Hematopoietic multipotent progenitor cell treated with erythropoietin and hydrocortisone succinate and interleukin-3 and kit ligand, for 15 days (in vitro differentiated cells): ENCODE results near the gene SSBP3.
A peak's percentile ranks its signal among the peaks of the same experiment; 100 is the strongest.
"Not testable (repeated sequence)": the region's sequence is repeated elsewhere in the genome, so short reads cannot be mapped to it uniquely, and the experiment has no call there.

Source experiments
- DNase-seq: peaks from one replicate; pipeline ENCODE4 v3.0.0-alpha.2; 2015; ENCODE audit warnings: low spot score

Gene SSBP3

DNA sequence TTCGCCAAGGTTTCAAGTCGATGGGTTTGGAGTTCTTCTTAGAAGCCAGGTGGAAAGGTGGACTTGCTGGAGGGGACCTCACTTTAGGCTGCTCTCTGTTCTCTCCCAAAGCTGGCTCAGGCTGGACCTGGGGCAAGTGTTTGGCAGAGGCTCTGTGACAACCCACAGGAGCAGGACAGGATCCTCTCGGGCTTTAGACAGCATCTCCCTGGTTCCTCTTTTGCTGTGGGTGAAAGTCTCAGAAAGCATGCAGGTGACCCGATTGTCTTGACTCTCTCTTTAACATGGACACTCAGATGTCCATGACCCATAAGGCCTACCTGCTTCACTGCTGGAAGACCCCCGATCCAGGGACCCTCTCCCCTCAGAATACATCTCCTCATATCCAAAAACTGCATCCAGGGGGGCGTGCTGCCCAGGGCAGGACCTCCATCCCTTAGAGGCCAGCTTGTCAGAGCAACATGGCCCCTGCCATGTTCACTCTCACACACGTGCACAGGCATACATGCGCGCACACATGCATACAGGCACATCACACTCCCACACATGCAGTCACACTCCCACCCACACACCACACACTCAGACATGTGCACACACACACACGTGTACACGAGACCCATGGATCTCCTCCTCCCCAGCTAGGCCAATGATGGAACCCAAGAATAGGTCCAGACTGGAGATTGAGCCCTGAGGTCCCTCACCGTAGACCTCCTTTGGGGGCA, 184.9 kb downstream of the SSBP3 start:
- no peak for DNase-seq

DNA sequence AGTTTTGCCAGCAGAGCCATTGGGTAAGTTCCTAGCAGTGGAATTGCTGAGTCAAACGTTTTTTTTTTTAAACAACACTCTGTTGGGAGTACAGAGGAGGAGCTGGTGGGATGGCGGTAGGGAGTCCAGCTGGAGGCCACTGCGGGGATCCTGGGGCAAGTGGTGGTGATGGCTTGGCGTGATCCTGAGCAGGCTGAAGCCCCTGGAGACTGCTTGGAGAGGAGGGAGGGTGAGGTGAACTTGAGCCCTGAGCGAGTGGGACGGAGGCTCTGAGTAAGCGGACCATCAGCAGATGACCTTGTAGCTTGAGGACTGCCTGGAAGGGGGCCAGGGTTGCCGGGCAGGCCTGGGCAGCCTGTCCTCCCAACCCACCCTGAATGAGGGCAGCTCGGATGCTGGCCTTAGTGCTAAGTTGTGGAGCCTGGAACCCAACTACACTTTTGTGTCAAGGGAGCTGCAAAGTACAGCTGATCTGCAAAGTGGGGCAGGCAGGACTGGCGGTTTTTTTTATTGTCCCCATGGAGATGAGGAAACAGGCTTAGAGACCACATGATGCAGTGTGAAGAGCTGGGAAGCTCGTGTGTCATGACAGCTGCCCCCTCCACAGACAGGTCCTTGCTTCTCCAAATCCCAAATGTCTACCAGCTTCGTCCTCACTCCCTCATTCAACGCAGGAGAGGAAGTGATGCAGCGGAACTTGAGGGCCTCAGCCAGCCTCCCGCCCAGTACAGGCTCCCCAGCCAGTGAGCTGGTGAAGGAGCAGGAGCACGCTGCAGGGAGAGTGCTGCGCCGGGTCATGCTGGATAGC, 186.0 kb downstream of the SSBP3 start:
- DNase-seq = no peak

GRCh38 chr1:54219688-54220003, 186.5 kb downstream of the SSBP3 start:
- no peak for DNase-seq

GRCh38 chr1:54218883-54219687, 187.1 kb downstream of the SSBP3 start:
- no peak for DNase-seq

- peak; percentile 83 for DNase-seq
Measured at GRCh38 chr1:54215523-54215922, 190.7 kb downstream of the SSBP3 start.

DNA sequence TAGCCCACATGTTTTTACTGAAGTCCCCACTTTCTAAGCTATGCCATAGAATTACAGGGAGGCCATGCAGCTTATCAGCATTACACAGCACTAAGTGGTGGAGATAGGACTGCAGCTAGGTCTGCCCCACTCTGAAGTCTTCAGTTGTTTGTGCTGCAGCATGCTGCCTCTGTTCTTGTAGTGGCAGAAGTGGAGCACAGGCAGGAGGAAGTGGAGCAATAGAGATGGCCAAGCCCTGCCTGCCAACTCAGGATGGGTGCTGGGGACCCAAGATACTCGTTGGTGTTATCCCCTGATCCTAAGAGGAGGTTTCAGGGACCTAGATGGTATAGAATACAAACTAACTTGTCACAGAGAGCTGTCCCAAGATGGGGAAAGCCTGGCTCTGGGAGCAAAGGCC, 193.3 kb downstream of the SSBP3 start:
- DNase-seq = peak; percentile 89

- not testable (repeated sequence) for DNase-seq
Measured at GRCh38 chr1:54207896-54208295, 198.3 kb downstream of the SSBP3 start.

- DNase-seq = no peak
Measured at GRCh38 chr1:54207287-54207686, 198.9 kb downstream of the SSBP3 start.

GRCh38 chr1:54204199-54204598, 202.0 kb downstream of the SSBP3 start:
- DNase-seq = no peak

DNA sequence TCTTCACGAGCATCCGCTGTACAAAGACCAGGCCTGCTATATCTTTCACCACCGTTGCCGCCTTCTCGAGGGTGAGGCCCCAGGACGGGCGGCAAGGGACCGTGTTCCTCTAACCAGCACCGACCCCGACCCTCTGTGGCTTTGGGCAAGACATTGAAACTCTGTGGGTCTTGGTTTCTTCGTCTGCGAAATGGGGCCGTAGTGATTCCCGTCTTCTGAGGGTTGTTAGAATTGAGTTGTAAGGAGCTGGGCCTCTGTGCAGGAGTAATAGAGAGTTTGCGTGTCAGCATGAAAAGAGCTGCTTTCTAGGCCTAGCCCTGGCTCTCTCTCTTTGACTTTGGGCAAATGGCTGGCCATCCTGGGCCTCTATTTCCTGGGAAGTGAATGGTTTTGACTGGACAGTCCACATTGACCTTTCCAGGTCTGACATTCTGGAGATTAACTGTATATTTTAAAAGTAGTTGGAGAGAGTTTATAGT, 205.6 kb downstream of the SSBP3 start:
- no peak for DNase-seq

DNA sequence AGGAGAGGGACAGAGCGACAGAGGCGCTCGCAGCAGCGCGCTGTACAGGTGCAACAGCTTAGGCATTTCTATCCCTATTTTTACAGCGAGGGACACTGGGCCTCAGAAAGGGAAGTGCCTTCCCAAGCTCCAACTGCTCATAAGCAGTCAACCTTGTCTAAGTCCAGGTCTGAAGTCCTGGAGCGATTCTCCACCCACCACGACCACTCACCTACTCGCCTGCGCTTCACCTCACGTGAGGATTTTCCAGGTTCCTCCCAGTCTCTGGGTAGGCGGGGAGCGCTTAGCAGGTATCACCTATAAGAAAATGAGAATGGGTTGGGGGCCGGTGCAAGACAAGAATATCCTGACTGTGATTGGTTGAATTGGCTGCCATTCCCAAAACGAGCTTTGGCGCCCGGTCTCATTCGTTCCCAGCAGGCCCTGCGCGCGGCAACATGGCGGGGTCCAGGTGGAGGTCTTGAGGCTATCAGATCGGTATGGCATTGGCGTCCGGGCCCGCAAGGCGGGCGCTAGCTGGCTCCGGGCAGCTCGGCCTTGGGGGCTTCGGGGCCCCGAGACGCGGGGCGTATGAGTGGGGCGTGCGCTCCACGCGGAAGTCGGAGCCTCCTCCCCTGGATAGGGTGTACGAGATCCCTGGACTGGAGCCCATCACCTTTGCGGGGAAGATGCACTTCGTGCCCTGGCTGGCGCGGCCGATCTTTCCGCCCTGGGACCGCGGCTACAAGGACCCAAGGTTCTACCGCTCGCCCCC, 206.3 kb downstream of the SSBP3 start, which contains the start of the genes CYB5RL and MRPL37:
CYB5RL (minus strand) TSS at position 266 of the 754 bp plus-strand sequence. CDS start 4,414 bp downstream, outside the sequence.
MRPL37 (plus strand) TSS at position 403 of the 754 bp plus-strand sequence; CDS start at position 480, 77 bp downstream.
- DNase-seq = peak; percentile 93

- no peak for DNase-seq
Measured at GRCh38 chr1:54199151-54199764, 206.9 kb downstream of the SSBP3 start.

DNA sequence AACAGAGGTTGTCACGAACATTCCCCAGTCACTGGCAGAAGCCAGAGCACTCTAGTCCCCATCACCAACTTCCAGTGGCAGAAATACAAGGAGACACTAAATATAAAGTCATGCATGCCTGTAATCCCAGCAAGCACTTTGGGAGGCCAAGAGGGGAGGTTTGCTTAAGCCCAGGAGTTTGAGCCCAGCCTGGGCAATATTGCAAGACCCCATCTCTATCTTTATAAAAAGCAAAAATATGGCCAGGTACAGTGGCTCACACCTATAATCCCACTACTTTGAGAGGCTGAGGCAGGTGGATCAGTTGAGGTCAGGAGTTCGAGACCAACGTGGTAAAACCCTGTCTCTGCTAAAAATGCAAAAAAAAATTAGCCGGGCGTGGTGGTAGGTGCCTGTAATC, 212.7 kb downstream of the SSBP3 start:
- no peak for DNase-seq

DNA sequence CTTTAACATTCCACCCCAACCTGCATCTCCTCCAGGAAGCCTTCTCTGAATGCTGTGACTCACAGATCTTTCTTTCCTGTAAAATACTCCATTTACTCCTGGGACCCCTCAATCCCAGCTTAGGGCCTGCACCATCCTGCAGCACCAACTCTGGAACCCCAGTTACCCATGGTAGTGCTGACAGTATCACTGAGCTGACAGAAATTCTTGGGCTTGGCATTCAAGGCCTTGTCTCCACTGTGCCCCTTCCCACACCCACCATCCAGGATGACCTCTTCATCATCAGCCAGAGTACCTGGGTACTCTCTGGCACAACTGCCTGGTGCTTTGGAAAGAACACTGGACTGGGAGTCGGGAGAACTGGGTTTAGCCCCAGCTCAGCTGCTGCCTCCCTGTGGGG, 214.7 kb downstream of the SSBP3 start:
- no peak for DNase-seq

DNA sequence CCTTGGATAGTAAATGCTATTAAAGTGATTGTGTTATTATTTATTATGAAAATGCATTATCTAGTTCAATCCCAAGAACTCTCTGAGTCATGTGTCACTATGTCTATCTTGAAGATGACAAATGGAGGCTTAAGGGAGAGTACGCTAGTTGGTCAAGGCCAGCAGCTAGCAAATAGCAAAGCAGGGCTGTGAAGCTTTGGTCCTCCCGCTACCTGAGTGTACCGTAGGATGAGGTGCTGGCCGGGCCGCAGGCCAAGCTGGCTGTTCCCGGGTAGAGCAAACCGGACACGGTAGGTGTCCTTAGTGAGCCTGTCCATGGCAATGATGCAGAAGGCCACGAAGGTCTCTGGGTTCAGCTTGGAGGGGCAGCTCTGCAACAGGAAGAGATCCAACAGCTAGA, 215.7 kb downstream of the SSBP3 start:
- no peak for DNase-seq

- DNase-seq = no peak
Measured at GRCh38 chr1:54188291-54188690, 217.9 kb downstream of the SSBP3 start.

DNA sequence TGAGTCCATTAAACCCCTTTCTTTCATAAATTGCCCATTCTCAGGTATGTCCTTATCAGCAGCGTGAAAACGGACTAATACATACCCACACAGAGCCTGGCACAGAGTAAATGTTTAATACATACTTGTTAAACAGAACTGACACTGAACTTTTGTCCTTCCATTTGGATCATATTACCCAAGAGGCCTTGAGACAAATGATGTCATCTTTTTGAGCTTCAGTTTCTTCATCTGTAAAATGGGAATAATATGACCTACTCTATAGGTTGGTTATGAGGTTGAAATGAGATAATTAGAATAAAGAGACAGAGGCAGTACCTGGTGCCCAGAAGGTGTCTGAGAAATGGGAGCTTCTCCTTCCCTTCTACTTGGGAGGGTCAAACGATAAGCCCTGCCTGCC, 220.1 kb downstream of the SSBP3 start:
- DNase-seq = no peak

GRCh38 chr1:54180701-54181360, 225.4 kb downstream of the SSBP3 start:
- no peak for DNase-seq

GRCh38 chr1:54178296-54179070, 227.7 kb downstream of the SSBP3 start:
- DNase-seq = no peak

DNA sequence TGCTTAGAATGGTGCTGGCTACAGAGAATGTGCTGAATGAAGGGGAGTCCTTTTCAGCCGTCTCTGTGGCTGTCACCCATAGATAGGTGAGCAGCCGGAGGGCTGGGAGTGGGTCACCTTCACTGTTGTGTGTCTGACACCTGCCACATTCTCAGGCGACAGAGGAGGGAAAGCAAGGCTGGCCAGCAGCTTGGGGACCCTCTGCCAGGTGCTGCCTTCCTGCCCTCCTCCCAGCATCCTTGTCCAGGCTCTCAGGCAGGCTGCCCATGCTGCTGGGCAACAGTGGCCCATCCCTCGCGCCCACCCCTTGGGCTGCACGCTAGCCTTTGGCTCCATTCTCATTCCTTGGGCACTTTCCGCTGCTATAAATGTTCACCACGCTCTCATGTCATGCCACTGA, 228.5 kb downstream of the SSBP3 start:
- DNase-seq = no peak
